ENCODE results near the gene EZH1. TPM values are rescaled to one million over a fixed set of nuclear protein-coding genes. Genes with fewer than 3 reads are reported as not detected.
"Not testable (repeated sequence)": the region's sequence is repeated elsewhere in the genome, so short reads cannot be mapped to it uniquely, and the experiment has no call there.

The EZH1 gene
- total RNA-seq, 2 donors from 2014 or later = 32.2 to 33.5 TPM

- H3K9me3 Mint-ChIP-seq = no peaks in the 10 kb centered on the region
- H3K4me1 Mint-ChIP-seq (ENCODE audit: low read depth in 2 of 2) = peaks cover 0 to 20% of the 10 kb centered on the region in 2 donors
- ATAC-seq (peak in 1 of 2 donors; percentile 20), DNase-seq (ENCODE audit: low spot score) (no peak)
- peak within 1 kb of the TSS in 1 of 2 donors; percentile 27 for H3K27ac Mint-ChIP-seq
- H3K36me3 Mint-ChIP-seq = no peaks in the 10 kb centered on the region
- peaks cover 23 to 27% of the 10 kb centered on the region in 2 donors for H3K27me3 Mint-ChIP-seq
- H3K4me3 Mint-ChIP-seq = no peak within 1 kb of the TSS
Measured at GRCh38 chr17:42779936-42780850, 35.4 kb upstream of the EZH1 start, which contains the start of gene WNK4. TSS of gene WNK4 (plus strand) at chr17:42780610. CDS start at chr17:42780699, 89 bp downstream.

GRCh38 chr17:42779304-42779935 lies 34.6 kb upstream of the EZH1 start:
- ATAC-seq = no peak
- Mint-ChIP-seq H3K27me3 (peaks cover 17 to 22% of the 10 kb centered on the region in 2 donors), H3K36me3 (no peaks in the 10 kb centered on the region), H3K9me3 (no peaks in the 10 kb centered on the region), H3K4me3 (no peak overlapping the region), H3K4me1 (ENCODE audit: low read depth in 2 of 2) (peaks cover 6 to 19% of the 10 kb centered on the region in 2 donors), H3K27ac (peak overlapping the region in 1 of 2 donors; percentile 27)
- DNase-seq (ENCODE audit: low spot score) = no peak

- H3K36me3 Mint-ChIP-seq = peaks cover 8% of the 10 kb centered on the region
Measured at GRCh38 chr17:42778570-42778969, 33.7 kb upstream of the EZH1 start.

GRCh38 chr17:42775534-42776098 lies 30.8 kb upstream of the EZH1 start:
- DNase-seq (ENCODE audit: low spot score) = no peak
- H3K9me3 Mint-ChIP-seq = no peaks in the 10 kb centered on the region
- no peaks in the 10 kb centered on the region for H3K27me3 Mint-ChIP-seq
- no peak overlapping the region for H3K4me3 Mint-ChIP-seq
- peaks cover 25 to 34% of the 10 kb centered on the region in 2 donors for H3K4me1 Mint-ChIP-seq (ENCODE audit: low read depth in 2 of 2)
- ATAC-seq = no peak
- H3K27ac Mint-ChIP-seq = no peak overlapping the region
- peaks cover 9% of the 10 kb centered on the region for H3K36me3 Mint-ChIP-seq

More at GRCh38 chr17:42778570-42778969, 33.7 kb upstream of the EZH1 start:
- Mint-ChIP-seq H3K27ac (no peak overlapping the region), H3K4me1 (ENCODE audit: low read depth in 2 of 2) (peaks cover 14 to 27% of the 10 kb centered on the region in 2 donors), H3K27me3 (peaks cover 10 to 17% of the 10 kb centered on the region in 2 donors), H3K4me3 (no peak overlapping the region), H3K9me3 (no peaks in the 10 kb centered on the region)
- DNase-seq (ENCODE audit: low spot score) (no peak), ATAC-seq (no peak)

GRCh38 chr17:42774066-42774745 lies 29.4 kb upstream of the EZH1 start:
- Mint-ChIP-seq H3K36me3 (peaks cover 9% of the 10 kb centered on the region), H3K4me3 (peak overlapping the region; percentile 100), H3K27me3 (no peaks in the 10 kb centered on the region), H3K27ac (peak overlapping the region; percentile 98 to 100), H3K4me1 (ENCODE audit: low read depth in 2 of 2) (peaks cover 25 to 27% of the 10 kb centered on the region in 2 donors), H3K9me3 (no peaks in the 10 kb centered on the region)
- no peak for ATAC-seq
- DNase-seq (ENCODE audit: low spot score) = no peak

GRCh38 chr17:42773290-42774035 lies 28.6 kb upstream of the EZH1 start, which contains the start of gene VPS25:
TSS of gene VPS25 (plus strand) at chr17:42773449. CDS start at chr17:42773476, 27 bp downstream.
- DNase-seq (ENCODE audit: low spot score) = peak; percentile 82
- no peaks in the 10 kb centered on the region for H3K9me3 Mint-ChIP-seq
- peak; percentile 91 to 96 for ATAC-seq
- H3K4me3 Mint-ChIP-seq = peak within 1 kb of the TSS; percentile 100
- peaks cover 3% of the 10 kb centered on the region in 2 donors for H3K27me3 Mint-ChIP-seq
- H3K36me3 Mint-ChIP-seq = peaks cover 9% of the 10 kb centered on the region
- H3K4me1 Mint-ChIP-seq (ENCODE audit: low read depth in 2 of 2) = peaks cover 25 to 26% of the 10 kb centered on the region in 2 donors
- peak within 1 kb of the TSS; percentile 98 to 100 for H3K27ac Mint-ChIP-seq

GRCh38 chr17:42772945-42773289 lies 28.1 kb upstream of the EZH1 start:
- peaks cover 25 to 26% of the 10 kb centered on the region in 2 donors for H3K4me1 Mint-ChIP-seq (ENCODE audit: low read depth in 2 of 2)
- no peak for DNase-seq (ENCODE audit: low spot score)
- H3K27ac Mint-ChIP-seq = peak overlapping the region; percentile 98 to 100
- H3K36me3 Mint-ChIP-seq = peaks cover 9% of the 10 kb centered on the region
- no peak for ATAC-seq
- H3K4me3 Mint-ChIP-seq = peak overlapping the region; percentile 100
- H3K9me3 Mint-ChIP-seq = no peaks in the 10 kb centered on the region
- H3K27me3 Mint-ChIP-seq = peaks cover 7 to 8% of the 10 kb centered on the region in 2 donors

- DNase-seq (ENCODE audit: low spot score); H3K36me3 Mint-ChIP-seq; ATAC-seq; H3K4me3 Mint-ChIP-seq; H3K9me3 Mint-ChIP-seq; H3K27ac Mint-ChIP-seq: not testable (repeated sequence)
- Mint-ChIP-seq H3K27me3 (peaks cover 20 to 24% of the 10 kb centered on the region in 2 donors), H3K4me1 (ENCODE audit: low read depth in 2 of 2) (peaks cover 21 to 24% of the 10 kb centered on the region in 2 donors)
Measured at GRCh38 chr17:42769964-42770363, 25.1 kb upstream of the EZH1 start.

- H3K4me3 Mint-ChIP-seq; H3K4me1 Mint-ChIP-seq (ENCODE audit: low read depth in 2 of 2); H3K36me3 Mint-ChIP-seq; DNase-seq (ENCODE audit: low spot score); H3K9me3 Mint-ChIP-seq; H3K27ac Mint-ChIP-seq; ATAC-seq: not testable (repeated sequence)
- H3K27me3 Mint-ChIP-seq = peaks cover 29 to 38% of the 10 kb centered on the region in 2 donors
Measured at GRCh38 chr17:42768006-42768405, 23.2 kb upstream of the EZH1 start.

GRCh38 chr17:42767512-42767911 lies 22.7 kb upstream of the EZH1 start:
- H3K4me1 Mint-ChIP-seq (ENCODE audit: low read depth in 2 of 2) = peaks cover 4 to 7% of the 10 kb centered on the region in 2 donors
- H3K9me3 Mint-ChIP-seq = no peaks in the 10 kb centered on the region

GRCh38 chr17:42766124-42766523 lies 21.3 kb upstream of the EZH1 start:
- DNase-seq (ENCODE audit: low spot score) (no peak), ATAC-seq (no peak)
- Mint-ChIP-seq H3K9me3 (no peaks in the 10 kb centered on the region), H3K27ac (no peak overlapping the region), H3K36me3 (no peaks in the 10 kb centered on the region), H3K4me3 (no peak overlapping the region), H3K27me3 (peaks cover 43 to 50% of the 10 kb centered on the region in 2 donors), H3K4me1 (ENCODE audit: low read depth in 2 of 2) (no peaks in the 10 kb centered on the region)

More at GRCh38 chr17:42767512-42767911, 22.7 kb upstream of the EZH1 start:
- ATAC-seq (no peak), DNase-seq (ENCODE audit: low spot score) (no peak)
- Mint-ChIP-seq H3K36me3 (no peaks in the 10 kb centered on the region), H3K4me3 (no peak overlapping the region), H3K27ac (no peak overlapping the region), H3K27me3 (peaks cover 34 to 43% of the 10 kb centered on the region in 2 donors)

GRCh38 chr17:42761638-42762037 lies 16.8 kb upstream of the EZH1 start:
- Mint-ChIP-seq H3K4me1 (ENCODE audit: low read depth in 2 of 2) (peaks cover 0 to 4% of the 10 kb centered on the region in 2 donors), H3K4me3 (peak overlapping the region; percentile 41)
- DNase-seq (ENCODE audit: low spot score) = no peak

More at GRCh38 chr17:42761638-42762037, 16.8 kb upstream of the EZH1 start:
- Mint-ChIP-seq H3K27me3 (peaks cover 50 to 58% of the 10 kb centered on the region in 2 donors), H3K36me3 (no peaks in the 10 kb centered on the region), H3K9me3 (no peaks in the 10 kb centered on the region), H3K27ac (no peak overlapping the region)
- ATAC-seq = no peak
